ENCODE data around the gene MTLN. TPM values are rescaled to one million over a fixed set of nuclear protein-coding genes. Genes with fewer than 3 reads are reported as not detected.
"Not testable (repeated sequence)": the region's sequence is repeated elsewhere in the genome, so short reads cannot be mapped to it uniquely, and the experiment has no call there.

The MTLN gene
- total RNA-seq, 6 donors from 2014 or later: 25.1 to 113 (median 59.4) TPM

DNA sequence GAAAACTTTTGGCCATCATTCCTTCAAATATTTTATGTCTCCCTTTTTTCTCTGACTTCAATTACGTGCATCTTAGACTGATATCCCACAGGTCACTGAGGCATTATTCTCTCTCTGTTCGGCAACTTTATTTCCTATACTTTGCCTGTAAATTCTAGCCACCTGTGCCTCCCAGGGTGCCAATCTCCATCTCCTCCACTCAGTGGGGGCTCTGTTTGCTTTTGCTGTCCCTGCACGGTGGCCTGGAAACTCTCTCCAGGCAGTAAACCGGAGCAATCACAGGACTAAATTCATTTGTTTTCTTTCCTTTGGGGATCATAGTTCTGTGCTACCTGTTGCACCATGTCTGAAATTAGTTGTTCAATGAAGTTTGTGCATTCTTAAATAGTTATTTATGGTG, 9.6 kb upstream of the MTLN start:
- DNase-seq (no peak), ATAC-seq (ENCODE audit: low FRiP score in 2 of 2) (no peak)
- Histone ChIP-seq H3K27ac (no peak overlapping the region), H3K9me3 (no peaks in the 10 kb centered on the region), H3K27me3 (no peaks in the 10 kb centered on the region), H3K4me3 (no peak overlapping the region), H3K36me3 (no peaks in the 10 kb centered on the region), H3K4me1 (no peaks in the 10 kb centered on the region)
- TF ChIP-seq POLR2AphosphoS5 (IDR thresholded peaks at IDR 0.05): no peak
- 63 to 67% methylated on average over 4 of the region's 4 CpGs for WGBS, 2 donors

GRCh38 chr2:110220190-110220564, 7.8 kb upstream of the MTLN start:
- H3K36me3 ChIP-seq: no peaks in the 10 kb centered on the region
- no peaks in the 10 kb centered on the region for H3K9me3 ChIP-seq
- no peak overlapping the region for H3K4me3 ChIP-seq
- TF ChIP-seq, protein P1, sequence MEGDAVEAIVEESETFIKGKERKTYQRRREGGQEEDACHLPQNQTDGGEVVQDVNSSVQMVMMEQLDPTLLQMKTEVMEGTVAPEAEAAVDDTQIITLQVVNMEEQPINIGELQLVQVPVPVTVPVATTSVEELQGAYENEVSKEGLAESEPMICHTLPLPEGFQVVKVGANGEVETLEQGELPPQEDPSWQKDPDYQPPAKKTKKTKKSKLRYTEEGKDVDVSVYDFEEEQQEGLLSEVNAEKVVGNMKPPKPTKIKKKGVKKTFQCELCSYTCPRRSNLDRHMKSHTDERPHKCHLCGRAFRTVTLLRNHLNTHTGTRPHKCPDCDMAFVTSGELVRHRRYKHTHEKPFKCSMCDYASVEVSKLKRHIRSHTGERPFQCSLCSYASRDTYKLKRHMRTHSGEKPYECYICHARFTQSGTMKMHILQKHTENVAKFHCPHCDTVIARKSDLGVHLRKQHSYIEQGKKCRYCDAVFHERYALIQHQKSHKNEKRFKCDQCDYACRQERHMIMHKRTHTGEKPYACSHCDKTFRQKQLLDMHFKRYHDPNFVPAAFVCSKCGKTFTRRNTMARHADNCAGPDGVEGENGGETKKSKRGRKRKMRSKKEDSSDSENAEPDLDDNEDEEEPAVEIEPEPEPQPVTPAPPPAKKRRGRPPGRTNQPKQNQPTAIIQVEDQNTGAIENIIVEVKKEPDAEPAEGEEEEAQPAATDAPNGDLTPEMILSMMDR (IDR thresholded peaks at IDR 0.05): no peak
- no peak for TF ChIP-seq POLR2AphosphoS5 (IDR thresholded peaks at IDR 0.05)
- TF ChIP-seq POLR2A (IDR thresholded peaks at IDR 0.05): no peak
- TF ChIP-seq EP300 (IDR thresholded peaks at IDR 0.05): no peak
- DNase-seq (no peak), ATAC-seq (ENCODE audit: low FRiP score in 2 of 2) (no peak)
- WGBS, 2 donors: 86 to 88% methylated on average over 2 of the region's 2 CpGs
- H3K27me3 ChIP-seq: no peaks in the 10 kb centered on the region
- H3K4me1 ChIP-seq: no peaks in the 10 kb centered on the region
- H3K27ac ChIP-seq: no peak overlapping the region

DNA sequence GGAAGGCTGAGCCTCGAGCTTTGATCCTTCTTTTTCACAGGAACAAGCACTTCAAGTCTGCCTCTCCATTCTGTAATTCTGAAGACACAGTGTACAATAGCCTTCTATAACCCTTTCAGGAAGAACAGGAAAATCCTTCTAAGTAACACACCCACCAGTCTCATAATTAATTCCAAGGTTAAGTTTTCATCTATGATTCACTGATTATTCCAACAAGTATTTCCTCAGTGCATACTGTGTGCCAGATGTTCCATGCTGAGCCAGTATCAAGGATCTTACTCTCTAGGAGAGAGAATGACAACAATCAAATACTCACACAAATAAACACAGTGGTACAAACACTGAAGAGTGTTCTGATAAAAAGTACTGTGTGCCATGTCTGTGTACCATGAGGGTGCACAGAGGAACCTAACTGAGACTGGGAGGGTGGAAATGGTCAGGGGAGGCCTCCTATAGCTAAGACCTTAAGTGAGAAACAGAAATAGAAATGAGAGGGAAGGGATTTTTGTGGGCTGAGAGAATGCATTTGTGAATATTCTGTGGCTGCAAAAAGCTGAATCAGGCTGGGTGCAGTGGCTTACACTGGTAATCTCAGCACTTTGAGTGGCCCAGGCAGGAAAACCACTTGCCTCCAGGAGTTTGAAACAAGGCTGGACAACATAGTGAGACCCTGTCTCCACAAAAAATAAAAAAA, 7.3 kb upstream of the MTLN start:
- Histone ChIP-seq H3K4me3 (no peak overlapping the region), H3K9me3 (no peaks in the 10 kb centered on the region), H3K36me3 (no peaks in the 10 kb centered on the region), H3K27ac (no peak overlapping the region), H3K27me3 (no peaks in the 10 kb centered on the region), H3K4me1 (no peaks in the 10 kb centered on the region)
- ATAC-seq (ENCODE audit: low FRiP score in 2 of 2): no peak
- WGBS, 2 donors: 23 to 31% methylated on average over 1 of the region's 1 CpG
- DNase-seq: no peak
- no peak for TF ChIP-seq POLR2AphosphoS5 (IDR thresholded peaks at IDR 0.05)
- no peak for TF ChIP-seq POLR2A (IDR thresholded peaks at IDR 0.05)
- TF ChIP-seq, protein P1 (IDR thresholded peaks at IDR 0.05): no peak

GRCh38 chr2:110218889-110219288, 6.5 kb upstream of the MTLN start:
- H3K9me3 ChIP-seq; DNase-seq; ATAC-seq (ENCODE audit: low FRiP score in 2 of 2); H3K36me3 ChIP-seq; H3K27me3 ChIP-seq; H3K4me1 ChIP-seq; H3K4me3 ChIP-seq; H3K27ac ChIP-seq: not testable (repeated sequence)
- WGBS, 2 donors: 75 to 87% methylated on average over 7 of the region's 7 CpGs

GRCh38 chr2:110216803-110217202, 4.5 kb upstream of the MTLN start:
- Histone ChIP-seq H3K4me3 (no peak overlapping the region), H3K36me3 (no peaks in the 10 kb centered on the region), H3K9me3 (peaks cover 0 to 5% (median 0%) of the 10 kb centered on the region in 4 donors), H3K27me3 (no peaks in the 10 kb centered on the region), H3K4me1 (peaks cover 0 to 4% (median 0%) of the 10 kb centered on the region in 4 donors), H3K27ac (no peak overlapping the region)
- ATAC-seq (ENCODE audit: low FRiP score in 2 of 2) (no peak), DNase-seq (no peak)
- TF ChIP-seq POLR2A (IDR thresholded peaks at IDR 0.05) (no peak), EP300 (IDR thresholded peaks at IDR 0.05) (no peak), POLR2AphosphoS5 (IDR thresholded peaks at IDR 0.05) (no peak)
- TF ChIP-seq, protein P1 (IDR thresholded peaks at IDR 0.05): no peak

DNA sequence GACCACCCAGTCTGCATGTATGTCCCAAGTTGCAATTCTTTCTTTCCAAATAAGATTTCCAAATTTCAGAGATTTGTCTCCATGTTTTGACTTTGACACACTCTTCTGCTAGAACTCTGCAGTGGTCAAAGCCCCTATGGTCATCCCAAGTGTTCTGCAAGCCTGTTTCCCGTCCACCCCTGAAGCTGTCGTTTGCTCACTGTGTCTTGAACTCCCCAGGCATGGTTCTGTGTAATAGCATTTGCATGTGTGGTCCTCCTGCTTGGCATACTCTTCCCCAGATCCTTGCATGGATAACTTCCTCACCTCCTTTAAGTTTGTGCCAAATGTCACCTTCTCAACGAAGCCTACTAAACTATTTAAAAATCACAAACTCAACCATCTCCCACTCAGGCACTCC, 3.9 kb upstream of the MTLN start:
- DNase-seq (no peak), ATAC-seq (ENCODE audit: low FRiP score in 2 of 2) (no peak)
- H3K36me3 ChIP-seq: no peaks in the 10 kb centered on the region
- H3K27me3 ChIP-seq: no peaks in the 10 kb centered on the region
- no peak overlapping the region for H3K27ac ChIP-seq
- peaks cover 4 to 10% (median 5%) of the 10 kb centered on the region in 4 donors for H3K4me1 ChIP-seq
- peaks cover 0 to 5% (median 0%) of the 10 kb centered on the region in 4 donors for H3K9me3 ChIP-seq
- WGBS, 2 donors: 51 to 61% methylated on average over 3 of the region's 3 CpGs
- TF ChIP-seq, protein P1 (IDR thresholded peaks at IDR 0.05): no peak
- no peak for TF ChIP-seq POLR2AphosphoS5 (IDR thresholded peaks at IDR 0.05)
- no peak for TF ChIP-seq POLR2A (IDR thresholded peaks at IDR 0.05)
- no peak for TF ChIP-seq EP300 (IDR thresholded peaks at IDR 0.05)
- H3K4me3 ChIP-seq: no peak overlapping the region

All from upper lobe of left lung (tissue), 6 donors.